ENCODE results near the gene FMO4.
"Not testable (repeated sequence)": the region's sequence is repeated elsewhere in the genome, so short reads cannot be mapped to it uniquely, and the experiment has no call there.

Gene FMO4

GRCh38 chr1:171335964-171336363 is 22.0 kb downstream of the FMO4 start:
- DNase-seq (ENCODE audit: low spot score): no peak

- DNase-seq (ENCODE audit: low spot score): not testable (repeated sequence)
Observed at GRCh38 chr1:171339345-171339744, 25.4 kb downstream of the FMO4 start.

- no peak for DNase-seq (ENCODE audit: low spot score)
Observed at GRCh38 chr1:171343727-171344472, 29.9 kb downstream of the FMO4 start.

- peak; percentile 48 for DNase-seq (ENCODE audit: low spot score)
Observed at GRCh38 chr1:171344473-171344820, 30.5 kb downstream of the FMO4 start.

- no peak for DNase-seq (ENCODE audit: low spot score)
Observed at GRCh38 chr1:171345536-171345935, 31.6 kb downstream of the FMO4 start.

GRCh38 chr1:171346881-171347280 is 32.9 kb downstream of the FMO4 start:
- peak; percentile 16 for DNase-seq (ENCODE audit: low spot score)

- no peak for DNase-seq (ENCODE audit: low spot score)
Observed at GRCh38 chr1:171350594-171350993, 36.6 kb downstream of the FMO4 start.

- no peak for DNase-seq (ENCODE audit: low spot score)
Observed at GRCh38 chr1:171351961-171352360, 38.0 kb downstream of the FMO4 start.

- no peak for DNase-seq (ENCODE audit: low spot score)
Observed at GRCh38 chr1:171352554-171352953, 38.6 kb downstream of the FMO4 start.

GRCh38 chr1:171355727-171356126 is 41.7 kb downstream of the FMO4 start:
- peak; percentile 95 for DNase-seq (ENCODE audit: low spot score)

GRCh38 chr1:171357179-171357578 is 43.2 kb downstream of the FMO4 start:
- peak; percentile 78 for DNase-seq (ENCODE audit: low spot score)

GRCh38 chr1:171359355-171359648 is 45.3 kb downstream of the FMO4 start:
- not testable (repeated sequence) for DNase-seq (ENCODE audit: low spot score)

- DNase-seq (ENCODE audit: low spot score): peak; percentile 39
Observed at GRCh38 chr1:171359731-171360527, 45.9 kb downstream of the FMO4 start.

- DNase-seq (ENCODE audit: low spot score): no peak
Observed at GRCh38 chr1:171366085-171366484, 52.1 kb downstream of the FMO4 start.

- peak; percentile 27 for DNase-seq (ENCODE audit: low spot score)
Observed at GRCh38 chr1:171366816-171367215, 52.8 kb downstream of the FMO4 start.

GRCh38 chr1:171367436-171367835 is 53.5 kb downstream of the FMO4 start:
- DNase-seq (ENCODE audit: low spot score): no peak

GRCh38 chr1:171372418-171373084 is 58.6 kb downstream of the FMO4 start:
- no peak for DNase-seq (ENCODE audit: low spot score)

GRCh38 chr1:171373357-171374122 is 59.6 kb downstream of the FMO4 start:
- DNase-seq (ENCODE audit: low spot score): not testable (repeated sequence)

- DNase-seq (ENCODE audit: low spot score): no peak
Observed at GRCh38 chr1:171379846-171380245, 65.9 kb downstream of the FMO4 start.

- DNase-seq (ENCODE audit: low spot score): no peak
Observed at GRCh38 chr1:171381866-171382210, 67.9 kb downstream of the FMO4 start.

GRCh38 chr1:171384496-171384895 is 70.5 kb downstream of the FMO4 start:
- no peak for DNase-seq (ENCODE audit: low spot score)

GRCh38 chr1:171389171-171389570 is 75.2 kb downstream of the FMO4 start:
- DNase-seq (ENCODE audit: low spot score): peak; percentile 58

Data from kidney tubule cell (primary cell).